BLaER1 treated with 17β-estradiol and CSF1 and Interleukin-3, amounts not matched to agents 10 nM and 100 nM (cell line): ENCODE results near the gene DYNLT3.

Experiments
- H3K27ac ChIP-seq, 11 experiments: shearing (Covaris generic); formaldehyde crosslinking; 2 replicates each; pipeline ENCODE4 v1.8.1; 2022
- H3K27me3 ChIP-seq, 11 experiments: shearing (Covaris generic); formaldehyde crosslinking; 2 replicates each; pipeline ENCODE4 v1.8.1; 2022
- H3K36me3 ChIP-seq, 11 experiments: shearing (Covaris generic); formaldehyde crosslinking; 2 replicates each; pipeline ENCODE4 v1.8.1; 2022
- H3K4me1 ChIP-seq, 10 experiments: shearing (Covaris generic); formaldehyde crosslinking; 2 replicates each; pipeline ENCODE4 v1.8.1; 2022
- H3K4me2 ChIP-seq, 11 experiments: shearing (Covaris generic); formaldehyde crosslinking; 2 replicates each; pipeline ENCODE4 v1.8.1; 2022
- H3K4me3 ChIP-seq, 10 experiments: shearing (Covaris generic); formaldehyde crosslinking; 2 replicates each; pipeline ENCODE4 v1.8.1; 2022
- H3K9ac ChIP-seq, 11 experiments: shearing (Covaris generic); formaldehyde crosslinking; 2 replicates each; pipeline ENCODE4 v1.8.1; 2022
- H3K9me3 ChIP-seq, 11 experiments: shearing (Covaris generic); formaldehyde crosslinking; replicated peaks in 1 of 11; 2 replicates each; pipeline ENCODE4 v1.8.1; 2022
- H4K20me1 ChIP-seq, 11 experiments: shearing (Covaris generic); formaldehyde crosslinking; 2 replicates each; pipeline ENCODE4 v1.8.1; 2022
- Cebpa-rat ChIP-seq, 11 experiments: shearing (Covaris generic); IDR thresholded peaks; 2 replicates each; pipeline ENCODE4 v1.8.1; 2022

DYNLT3 gene

DNA sequence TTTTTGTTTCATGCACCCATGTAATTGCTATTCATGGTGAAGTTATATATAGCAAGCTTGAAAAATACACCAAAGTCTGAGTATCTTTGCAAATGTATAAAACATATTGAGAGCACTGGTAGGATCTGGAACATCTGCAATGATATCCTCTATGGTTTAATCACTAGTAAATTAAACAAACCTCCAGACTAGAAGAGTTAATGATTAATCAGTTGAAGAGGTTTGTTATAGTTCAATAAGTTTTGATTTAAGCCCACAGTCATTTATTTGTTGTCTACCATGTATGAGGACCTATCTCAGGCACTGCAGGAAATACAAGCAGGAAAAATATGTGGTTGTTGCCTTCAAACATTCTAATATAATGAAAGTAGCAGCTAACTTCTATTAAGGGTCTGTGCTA is 51.1 kb downstream of the DYNLT3 start:
- Histone ChIP-seq H3K27me3 (no peaks in the 10 kb centered on the region), H3K9me3 (peaks cover 0 to 37% (median 17%) of the 10 kb centered on the region in 11 experiments; a peak in 15 of 22 replicates), H3K4me1 (peaks cover 46 to 100% (median 75%) of the 10 kb centered on the region in 10 experiments), H4K20me1 (no peaks in the 10 kb centered on the region), H3K36me3 (peaks cover 0 to 93% (median 16%) of the 10 kb centered on the region in 11 experiments; a peak in 13 of 22 replicates), H3K4me2 (peak overlapping the region; percentile 60 to 98 (median 78)), H3K27ac (peak overlapping the region; percentile 3 to 98 (median 94); a peak in 19 of 22 replicates), H3K9ac (peak overlapping the region in 8 of 11 experiments; percentile 23 to 74 (median 46); a peak in 13 of 22 replicates), H3K4me3 (peak overlapping the region in 2 of 10 experiments; percentile 4 to 6; a peak in 1 of 20 replicates)
- TF ChIP-seq Cebpa-rat (IDR thresholded peaks at IDR 0.05) = no peak
